Subcutaneous abdominal adipose tissue (tissue), 5 donors: ENCODE data around the gene NTSR2.

Experiments used
- H3K27ac ChIP-seq: one replicate; pipeline ENCODE4 v1.7.0; 2013; ENCODE audit warnings: low read depth, mild to moderate bottlenecking, inconsistent platforms, low read length, moderate library complexity
- H3K27me3 ChIP-seq, 5 donors: one replicate each; pipeline ENCODE4 v1.7.0; 2013; ENCODE audit warnings: low read length in 5 of 5, inconsistent platforms in 1 of 5; ENCODE audit not compliant: control insufficient read depth in 5 of 5, insufficient read depth in 4 of 5
- H3K36me3 ChIP-seq, 5 donors: one replicate each; pipeline ENCODE4 v1.7.0; 2013; ENCODE audit warnings: low read length in 5 of 5; ENCODE audit not compliant: control insufficient read depth in 5 of 5, insufficient read depth in 5 of 5
- H3K4me1 ChIP-seq, 5 donors: one replicate each; pipeline ENCODE4 v1.7.0; 2013; ENCODE audit warnings: low read length in 5 of 5, mild to moderate bottlenecking in 3 of 5, moderate library complexity in 1 of 5; ENCODE audit not compliant: control insufficient read depth in 5 of 5, insufficient read depth in 5 of 5
- H3K4me3 ChIP-seq, 5 donors: one replicate each; pipeline ENCODE4 v1.7.0; 2013; ENCODE audit warnings: low read length in 5 of 5, low read depth in 1 of 5
- H3K9ac ChIP-seq, 5 donors: one replicate each; pipeline ENCODE4 v1.7.0; 2013; ENCODE audit warnings: low read length in 5 of 5, mild to moderate bottlenecking in 4 of 5, moderate library complexity in 3 of 5
- H3K9me3 ChIP-seq, 5 donors: one replicate each; pipeline ENCODE4 v1.7.0; 2013; ENCODE audit warnings: low read length in 5 of 5; ENCODE audit not compliant: control insufficient read depth in 5 of 5
- donor health status: healthy.
- donor health status: healthy.
- donor health status: healthy.
- donor health status: healthy.
- donor health status: healthy.

Gene NTSR2

DNA sequence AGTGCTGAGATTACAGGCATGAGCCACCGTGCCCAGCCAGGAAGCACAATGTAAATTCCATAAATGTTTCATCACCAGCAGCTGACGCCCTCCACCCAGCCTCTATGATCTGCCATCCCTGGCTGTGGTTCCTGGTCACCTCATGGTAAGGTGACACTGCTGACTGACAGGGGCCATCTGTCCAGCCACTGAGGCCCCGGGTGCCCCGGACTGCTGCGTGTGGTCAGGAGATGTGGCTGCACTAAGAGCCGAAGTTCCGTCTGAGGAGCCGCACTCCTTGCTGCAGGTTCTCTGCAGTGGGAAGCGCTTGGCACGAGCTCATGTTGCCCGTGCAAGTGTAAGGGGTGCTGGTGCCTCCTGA is 10.9 kb downstream of the NTSR2 start:
- Histone ChIP-seq H3K9me3 (peaks cover 0 to 6% (median 0%) of the 10 kb centered on the region in 5 donors), H3K4me1 (no peaks in the 10 kb centered on the region), H3K27ac (no peak overlapping the region), H3K9ac (no peak overlapping the region), H3K4me3 (no peak overlapping the region), H3K27me3 (peaks cover 0 to 32% (median 14%) of the 10 kb centered on the region in 5 donors), H3K36me3 (no peaks in the 10 kb centered on the region)

GRCh38 chr2:11658208-11659114 is 11.5 kb downstream of the NTSR2 start:
- Histone ChIP-seq H3K9me3 (peaks cover 0 to 6% (median 0%) of the 10 kb centered on the region in 5 donors), H3K9ac (no peak overlapping the region), H3K27me3 (peaks cover 0 to 30% (median 14%) of the 10 kb centered on the region in 5 donors), H3K4me1 (no peaks in the 10 kb centered on the region), H3K36me3 (no peaks in the 10 kb centered on the region), H3K27ac (no peak overlapping the region), H3K4me3 (no peak overlapping the region)

DNA sequence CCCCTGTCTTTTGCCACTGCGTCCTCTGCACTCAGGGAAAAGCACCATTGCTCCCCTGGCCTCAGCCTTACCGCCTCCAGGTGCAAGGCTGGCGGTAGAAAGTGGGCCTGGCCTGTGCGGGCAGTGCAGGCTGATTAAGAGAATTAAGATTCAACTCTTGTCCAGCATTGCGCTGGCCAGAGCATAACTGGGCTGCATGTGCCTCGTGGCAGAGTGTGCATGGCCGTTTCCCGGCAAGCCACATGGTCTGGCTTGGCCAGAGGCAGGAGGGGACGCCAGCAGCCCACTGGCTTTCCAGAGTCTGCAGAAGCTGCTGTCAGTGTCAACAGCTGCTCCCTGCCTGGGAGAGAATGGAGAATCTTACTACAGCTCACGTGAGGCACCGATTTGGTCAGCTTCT is 12.3 kb downstream of the NTSR2 start:
- Histone ChIP-seq H3K27ac (no peak overlapping the region), H3K4me1 (peaks cover 0 to 7% (median 5%) of the 10 kb centered on the region in 5 donors), H3K9me3 (peaks cover 0 to under 1% (median 0%) of the 10 kb centered on the region in 5 donors), H3K27me3 (peaks cover 0 to 30% (median 14%) of the 10 kb centered on the region in 5 donors), H3K36me3 (no peaks in the 10 kb centered on the region), H3K9ac (no peak overlapping the region), H3K4me3 (no peak overlapping the region)

DNA sequence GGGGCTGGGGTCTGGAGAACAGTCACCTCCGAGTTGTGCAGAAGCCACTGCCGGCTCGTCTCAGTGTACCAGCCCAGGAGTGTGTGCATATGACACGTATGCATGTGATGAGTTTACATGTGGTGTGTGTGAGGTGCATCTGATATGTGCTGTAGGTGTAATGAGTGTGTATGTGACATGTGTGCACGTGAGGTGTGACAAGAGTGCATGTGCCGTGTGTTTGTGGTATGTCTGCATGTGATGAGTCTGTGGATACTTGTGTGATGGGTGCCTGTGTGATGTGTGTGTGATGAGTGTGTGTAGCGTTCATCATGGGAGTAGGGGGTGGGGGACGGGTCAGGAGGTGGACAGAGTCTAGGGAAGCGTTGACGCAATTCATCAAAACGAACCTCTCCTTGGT is 12.8 kb downstream of the NTSR2 start:
- no peak overlapping the region for H3K27ac ChIP-seq
- H3K27me3 ChIP-seq, result peaks cover 0 to 30% (median 14%) of the 10 kb centered on the region in 5 donors
- peaks cover 0 to 12% (median 10%) of the 10 kb centered on the region in 5 donors for H3K4me1 ChIP-seq

GRCh38 chr2:11656671-11657101 is 13.3 kb downstream of the NTSR2 start:
- H3K9me3 ChIP-seq, result no peaks in the 10 kb centered on the region
- H3K27ac ChIP-seq, result no peak overlapping the region
- H3K4me3 ChIP-seq, result no peak overlapping the region
- no peaks in the 10 kb centered on the region for H3K36me3 ChIP-seq
- H3K9ac ChIP-seq, result no peak overlapping the region
- peaks cover 0 to 25% (median 11%) of the 10 kb centered on the region in 5 donors for H3K27me3 ChIP-seq
- peaks cover 0 to 16% (median 11%) of the 10 kb centered on the region in 5 donors for H3K4me1 ChIP-seq

More for the DNA sequence above, 12.8 kb downstream of the NTSR2 start:
- Histone ChIP-seq H3K9me3 (no peaks in the 10 kb centered on the region), H3K4me3 (no peak overlapping the region), H3K36me3 (no peaks in the 10 kb centered on the region), H3K9ac (no peak overlapping the region)

GRCh38 chr2:11656252-11656651 is 13.7 kb downstream of the NTSR2 start:
- no peak overlapping the region for H3K9ac ChIP-seq
- H3K27ac ChIP-seq, result no peak overlapping the region
- no peak overlapping the region for H3K4me3 ChIP-seq
- H3K9me3 ChIP-seq, result no peaks in the 10 kb centered on the region
- H3K36me3 ChIP-seq, result no peaks in the 10 kb centered on the region
- H3K27me3 ChIP-seq, result peaks cover 0 to 23% (median 8%) of the 10 kb centered on the region in 5 donors
- peaks cover 0 to 20% (median 11%) of the 10 kb centered on the region in 5 donors for H3K4me1 ChIP-seq

- H3K9me3 ChIP-seq, result no peaks in the 10 kb centered on the region
- peaks cover 0 to 23% (median 8%) of the 10 kb centered on the region in 5 donors for H3K27me3 ChIP-seq
- H3K4me3 ChIP-seq, result no peak overlapping the region
- peaks cover 0 to 23% (median 11%) of the 10 kb centered on the region in 5 donors for H3K4me1 ChIP-seq
- H3K36me3 ChIP-seq, result no peaks in the 10 kb centered on the region
- no peak overlapping the region for H3K27ac ChIP-seq
- H3K9ac ChIP-seq, result no peak overlapping the region
Observed at GRCh38 chr2:11655495-11655894, 14.5 kb downstream of the NTSR2 start.

- H3K27ac ChIP-seq, result no peak overlapping the region
Observed at GRCh38 chr2:11652553-11652952, 17.4 kb downstream of the NTSR2 start.

GRCh38 chr2:11651856-11652548 is 18.0 kb downstream of the NTSR2 start:
- no peak overlapping the region for H3K9ac ChIP-seq
- H3K9me3 ChIP-seq, result no peaks in the 10 kb centered on the region
- H3K27ac ChIP-seq, result no peak overlapping the region
- no peaks in the 10 kb centered on the region for H3K36me3 ChIP-seq
- peaks cover 0 to 23% (median 11%) of the 10 kb centered on the region in 5 donors for H3K4me1 ChIP-seq
- no peak overlapping the region for H3K4me3 ChIP-seq
- peaks cover 0 to 3% (median 0%) of the 10 kb centered on the region in 5 donors for H3K27me3 ChIP-seq

More at GRCh38 chr2:11652553-11652952, 17.4 kb downstream of the NTSR2 start:
- no peak overlapping the region for H3K9ac ChIP-seq
- peaks cover 0 to 23% (median 11%) of the 10 kb centered on the region in 5 donors for H3K4me1 ChIP-seq
- H3K27me3 ChIP-seq, result peaks cover 0 to 7% (median 0%) of the 10 kb centered on the region in 5 donors
- no peaks in the 10 kb centered on the region for H3K9me3 ChIP-seq
- H3K4me3 ChIP-seq, result no peak overlapping the region
- no peaks in the 10 kb centered on the region for H3K36me3 ChIP-seq

GRCh38 chr2:11649093-11649492 is 20.9 kb downstream of the NTSR2 start:
- no peaks in the 10 kb centered on the region for H3K36me3 ChIP-seq
- H3K9ac ChIP-seq, result no peak overlapping the region
- H3K27ac ChIP-seq, result no peak overlapping the region
- no peaks in the 10 kb centered on the region for H3K9me3 ChIP-seq
- peaks cover 0 to 3% (median 0%) of the 10 kb centered on the region in 5 donors for H3K27me3 ChIP-seq
- H3K4me1 ChIP-seq, result peaks cover 0 to 23% (median 11%) of the 10 kb centered on the region in 5 donors
- no peak overlapping the region for H3K4me3 ChIP-seq
